Epithelial cell of prostate (primary cell): ENCODE data around the gene HLA-DRB5.
"Not testable (repeated sequence)": the region's sequence is repeated elsewhere in the genome, so short reads cannot be mapped to it uniquely, and the experiment has no call there.

ENCODE experiments used
- DNase-seq: peaks from one replicate; pipeline ENCODE4 v3.0.0-alpha.2; 2011; ENCODE audit warnings: low read depth, low spot score
- H3K27ac ChIP-seq: fragments of 450-650 bp; 2 replicates; pipeline ENCODE4 v1.5.1; 2017; ENCODE audit warnings: mild to moderate bottlenecking

Gene HLA-DRB5

GRCh38 chr6:32529697-32530430 is at the start of gene HLA-DRB5:
Gene HLA-DRB5 (minus strand): TSS chr6:32530287. CDS start chr6:32530224, 63 bp downstream.
- H3K27ac ChIP-seq = no peak within 1 kb of the TSS
- DNase-seq = no peak

DNA sequence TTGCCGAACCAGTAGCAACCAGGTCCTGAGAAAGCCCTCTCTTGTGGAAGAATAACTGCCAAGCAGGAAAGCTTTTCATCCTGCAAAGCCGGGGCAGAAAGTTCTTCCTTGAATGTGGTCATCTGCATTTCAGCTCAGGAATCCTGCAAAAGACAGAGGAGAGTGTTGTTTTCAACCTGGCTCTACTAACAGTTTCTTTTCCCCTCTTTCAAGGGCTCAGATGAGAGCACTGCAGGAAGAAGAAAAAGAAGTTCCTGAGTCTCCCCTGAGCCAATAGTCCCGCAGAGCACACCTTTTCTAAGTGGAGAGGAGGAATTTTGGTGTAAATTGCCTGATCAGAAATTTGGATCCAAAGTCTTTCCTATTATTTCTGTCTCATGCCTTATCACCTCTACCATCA is 48.9 kb upstream of the HLA-DRB5 start:
- no peak overlapping the region for H3K27ac ChIP-seq

DNA sequence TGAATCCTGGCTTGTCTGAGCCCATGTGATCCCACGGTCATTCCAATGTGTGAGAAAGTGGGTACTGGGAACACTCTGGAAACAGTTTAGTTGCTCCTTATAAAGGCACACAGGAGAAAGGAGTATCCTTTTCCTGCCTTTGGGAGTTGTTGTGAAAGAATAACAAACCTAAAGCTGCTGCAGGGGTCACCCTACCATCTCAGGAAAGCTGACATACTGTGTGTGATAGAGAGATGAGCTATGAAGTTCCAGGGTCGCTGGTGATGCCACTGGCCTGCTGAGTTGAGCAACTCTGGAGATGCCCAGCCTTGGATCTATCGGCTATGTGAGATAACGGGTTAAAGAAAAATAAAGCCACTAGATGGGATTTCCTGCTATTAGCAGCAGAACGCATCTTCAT is 47.4 kb upstream of the HLA-DRB5 start:
- not testable (repeated sequence) for DNase-seq, H3K27ac ChIP-seq

More for the DNA sequence above, 48.9 kb upstream of the HLA-DRB5 start:
- no peak for DNase-seq

- DNase-seq = no peak
- H3K27ac ChIP-seq = no peak overlapping the region
Observed at GRCh38 chr6:32576250-32576649, 46.2 kb upstream of the HLA-DRB5 start.

DNA sequence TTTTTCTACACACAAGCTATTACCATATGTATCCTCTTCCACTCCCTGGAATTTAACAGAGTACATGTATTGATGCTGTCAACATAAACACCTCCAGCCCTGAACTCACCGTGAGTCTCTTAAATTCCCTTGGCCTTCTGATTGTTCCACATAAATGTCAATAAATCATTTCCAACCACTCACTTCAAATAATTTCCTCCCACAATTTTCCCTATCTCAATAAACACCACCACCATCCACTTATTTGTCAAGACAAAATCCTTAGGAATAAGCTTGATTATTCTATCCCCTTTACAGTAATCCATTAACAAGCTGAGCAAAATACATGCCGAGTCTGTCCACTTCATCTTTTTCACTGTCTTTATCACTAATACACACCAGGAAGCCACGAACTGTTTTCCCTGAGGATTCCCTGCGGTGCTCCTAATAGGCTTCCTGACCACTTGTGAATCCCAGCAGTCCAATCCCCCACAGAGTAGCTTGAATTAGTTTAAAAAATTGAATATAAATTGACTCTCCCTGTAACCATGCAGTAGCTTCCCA is 40.3 kb upstream of the HLA-DRB5 start:
- no peak overlapping the region for H3K27ac ChIP-seq
- no peak for DNase-seq

DNA sequence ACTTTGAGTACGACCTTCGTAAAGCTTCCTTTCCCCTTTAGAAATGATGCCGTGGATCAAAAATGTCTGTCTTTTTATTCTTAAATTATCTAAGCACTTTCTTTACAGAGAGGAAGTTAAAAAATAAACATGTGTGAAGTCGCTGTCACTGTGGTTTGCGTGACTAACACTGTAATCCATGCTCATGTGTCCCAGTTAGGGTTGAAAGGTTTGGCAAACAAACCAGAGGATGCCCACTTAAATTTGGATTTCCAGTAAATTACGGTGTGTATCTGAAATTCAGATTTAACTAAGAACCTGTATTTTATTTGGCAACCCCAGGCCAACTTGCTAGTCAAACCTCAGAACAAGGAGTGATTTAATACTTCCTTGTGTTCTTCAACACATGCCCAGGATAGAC is 38.5 kb upstream of the HLA-DRB5 start:
- H3K27ac ChIP-seq = no peak overlapping the region
- no peak for DNase-seq

DNA sequence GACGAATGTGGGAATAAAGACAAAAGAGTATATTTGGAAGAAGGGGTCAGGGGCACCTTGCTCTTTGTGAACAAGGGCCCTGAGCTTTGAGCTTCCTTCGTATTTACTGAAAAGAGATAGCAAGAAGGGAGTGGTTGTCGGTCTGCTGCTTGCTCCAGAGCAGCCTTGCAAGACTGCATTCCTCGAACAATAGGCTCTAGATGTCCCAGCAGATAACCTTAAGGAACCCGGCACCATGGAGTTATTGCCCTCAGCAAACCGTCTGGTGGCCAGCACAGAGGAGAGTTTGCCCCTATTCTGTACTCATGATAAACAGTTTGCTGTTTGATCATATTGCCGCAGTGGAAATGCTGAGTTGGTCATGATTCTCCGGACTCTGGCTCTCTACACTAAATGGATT is 36.9 kb upstream of the HLA-DRB5 start:
- DNase-seq = no peak
- H3K27ac ChIP-seq = no peak overlapping the region

- DNase-seq = no peak
- no peak overlapping the region for H3K27ac ChIP-seq
Observed at GRCh38 chr6:32565511-32565910, 35.4 kb upstream of the HLA-DRB5 start.

- DNase-seq = no peak
- no peak overlapping the region for H3K27ac ChIP-seq
Observed at GRCh38 chr6:32562940-32563339, 32.9 kb upstream of the HLA-DRB5 start.

DNA sequence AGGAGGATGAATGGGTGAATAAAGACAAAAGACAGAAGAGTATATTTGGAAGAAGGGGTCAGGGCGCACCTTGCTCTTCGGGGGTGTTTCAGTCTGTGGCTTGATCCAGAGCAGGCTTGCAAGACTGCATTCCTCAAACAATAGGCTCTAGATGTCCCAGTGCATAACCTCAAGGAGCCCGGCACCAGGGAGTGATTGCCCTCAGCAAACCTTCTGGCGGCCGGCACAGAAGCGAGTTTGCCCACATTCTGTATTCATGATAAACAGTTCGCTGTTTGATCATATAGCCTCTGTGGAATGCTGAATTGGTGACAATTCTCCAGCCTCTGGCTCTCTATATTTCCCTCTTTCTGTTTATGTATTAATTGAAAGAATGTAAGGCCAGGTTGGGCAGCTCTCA is 29.7 kb upstream of the HLA-DRB5 start:
- H3K27ac ChIP-seq = no peak overlapping the region
- DNase-seq = no peak

DNA sequence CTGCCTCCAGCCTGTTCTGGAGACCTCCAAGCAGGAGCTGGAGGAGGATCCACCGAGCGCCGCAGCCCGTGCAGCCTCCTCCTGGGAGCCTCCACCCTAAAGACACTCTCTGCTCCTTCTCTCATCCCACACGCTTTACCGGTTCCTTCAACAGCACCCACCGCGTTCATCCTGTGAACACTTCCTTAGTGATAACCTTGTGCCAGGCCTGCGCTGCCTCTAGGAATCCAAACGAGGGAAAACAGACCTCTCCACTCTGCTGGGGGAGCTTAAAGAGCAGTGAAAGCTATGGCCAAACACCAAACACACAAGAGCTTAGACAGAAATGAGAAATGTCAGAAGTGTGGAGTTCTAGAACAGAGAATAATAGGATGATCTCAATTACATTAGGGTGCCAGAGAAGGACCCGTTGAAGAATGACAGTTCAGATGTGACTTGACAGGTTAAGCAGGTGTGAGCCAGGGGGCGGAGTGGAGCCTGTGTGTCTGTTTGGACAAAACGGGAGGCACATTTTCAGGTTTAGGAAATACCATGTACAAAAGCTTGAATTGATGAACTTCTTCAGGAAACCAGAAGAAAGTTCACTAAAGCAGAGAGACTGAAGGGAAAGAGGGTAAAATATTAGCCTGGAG is 28.5 kb upstream of the HLA-DRB5 start:
- no peak for DNase-seq
- H3K27ac ChIP-seq = no peak overlapping the region

DNA sequence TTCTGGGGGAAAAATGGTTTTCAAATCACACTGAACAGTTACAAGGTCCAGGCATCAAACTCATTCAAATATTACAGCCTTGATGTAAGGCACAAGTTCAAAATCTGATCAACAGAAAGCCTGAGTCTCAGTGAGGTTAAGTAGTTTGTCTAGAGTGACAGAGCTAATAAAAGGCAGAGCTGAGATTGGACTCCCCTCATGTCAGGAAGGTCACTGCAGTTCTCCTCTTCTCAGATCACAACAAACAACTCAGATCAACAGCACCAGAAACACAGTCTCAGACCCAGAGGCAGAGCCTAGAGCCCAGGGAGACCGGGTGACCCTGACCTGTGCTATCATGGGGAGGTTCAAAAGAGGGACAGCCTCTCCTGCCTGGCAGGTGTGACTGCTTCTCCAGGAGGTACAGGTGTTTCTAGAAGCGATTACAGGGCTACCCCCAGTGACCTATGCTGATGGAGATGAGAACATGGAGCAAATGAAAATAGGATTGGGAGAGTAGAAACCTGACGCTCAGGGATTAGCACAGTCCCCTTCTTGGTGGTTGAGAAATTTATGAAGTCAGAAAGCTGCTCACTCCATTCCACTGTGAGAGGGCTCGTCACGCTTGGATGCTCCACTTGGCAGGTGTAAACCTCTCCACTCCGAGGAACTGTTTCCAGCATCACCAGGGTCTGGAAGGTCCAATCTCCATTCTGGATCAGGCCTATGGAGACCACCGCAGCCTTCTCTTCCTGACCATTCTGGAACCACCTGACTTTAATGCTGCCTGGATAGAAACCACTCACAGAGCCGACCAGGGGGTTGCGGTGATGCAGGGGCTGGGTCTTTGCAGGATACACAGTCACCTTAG is 24.3 kb upstream of the HLA-DRB5 start:
- DNase-seq = no peak
- H3K27ac ChIP-seq = no peak overlapping the region

DNA sequence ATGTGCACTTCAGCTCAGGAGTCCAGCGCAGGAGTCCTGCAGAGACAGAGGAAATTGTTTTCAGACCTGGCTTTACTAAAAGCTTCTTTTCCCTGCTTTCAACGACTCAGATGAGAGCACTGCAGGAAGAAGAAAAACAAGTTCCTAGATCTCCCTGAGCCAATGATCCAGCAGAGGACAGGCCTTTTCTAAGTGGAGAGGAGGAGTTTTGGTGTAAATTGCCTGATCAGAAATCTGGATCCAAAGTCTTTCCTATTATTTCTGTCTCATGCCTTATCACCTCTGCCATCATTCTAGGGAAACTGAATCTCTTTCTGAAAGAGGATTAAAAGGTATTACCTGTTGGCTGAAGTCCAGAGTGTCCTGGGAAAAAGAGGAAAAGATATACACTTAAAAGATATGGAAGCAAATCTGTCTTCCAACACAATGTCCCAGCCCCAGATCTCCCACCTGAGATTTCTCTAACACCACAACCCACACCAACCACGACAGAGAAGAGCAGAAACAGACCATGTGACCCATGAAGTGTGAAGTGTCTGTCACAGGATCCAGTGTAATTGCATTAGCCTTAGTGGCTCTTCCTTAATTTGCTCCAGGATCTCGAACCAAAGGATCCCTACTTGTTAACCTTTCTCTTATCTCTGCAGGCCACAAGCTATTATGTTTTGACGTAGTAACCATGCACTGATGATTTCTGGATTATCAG is 23.1 kb upstream of the HLA-DRB5 start:
- no peak for DNase-seq
- H3K27ac ChIP-seq = no peak overlapping the region

DNA sequence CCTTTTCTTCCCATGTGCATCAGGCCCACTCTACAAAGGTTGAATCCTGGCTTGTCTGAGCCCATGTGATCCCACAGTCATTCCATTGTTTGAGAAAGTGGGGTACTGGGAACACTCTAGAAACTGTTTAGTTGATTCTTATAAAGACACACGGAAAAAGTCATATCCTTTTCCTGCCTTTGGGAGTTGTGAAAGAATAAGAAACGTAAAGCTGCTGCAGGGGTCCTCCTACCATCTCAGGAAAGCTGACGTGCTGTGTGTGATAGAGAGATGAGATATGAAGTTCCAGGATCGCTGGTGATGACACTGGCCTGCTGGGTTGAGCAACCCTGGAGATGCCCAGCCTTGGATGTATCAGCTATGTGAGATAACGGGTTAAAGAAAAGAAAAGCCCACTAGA is 21.3 kb upstream of the HLA-DRB5 start:
- DNase-seq = no peak
- H3K27ac ChIP-seq = no peak overlapping the region

DNA sequence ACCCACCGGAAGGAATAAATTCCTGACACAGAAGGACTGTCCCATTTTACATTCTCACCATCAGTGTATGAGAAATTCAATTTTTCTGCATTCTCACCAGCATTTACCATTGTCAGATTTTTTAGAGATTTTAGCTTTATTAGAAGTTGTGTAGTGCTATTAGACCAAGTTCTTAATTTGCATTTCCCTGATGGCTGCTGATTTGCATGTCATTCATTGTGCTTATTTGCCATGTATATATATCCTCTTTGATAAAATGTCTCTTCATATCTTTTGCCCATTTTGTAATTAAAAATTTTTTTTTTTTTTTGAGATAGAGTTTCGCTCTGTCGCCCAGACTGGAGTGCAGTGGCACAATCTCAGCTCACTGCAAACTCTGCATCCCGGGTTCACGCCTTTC is 9.8 kb upstream of the HLA-DRB5 start:
- DNase-seq = no peak
- H3K27ac ChIP-seq = no peak overlapping the region

GRCh38 chr6:32530431-32530793 is 325 bp upstream of the HLA-DRB5 start:
- DNase-seq, H3K27ac ChIP-seq: not testable (repeated sequence)

DNA sequence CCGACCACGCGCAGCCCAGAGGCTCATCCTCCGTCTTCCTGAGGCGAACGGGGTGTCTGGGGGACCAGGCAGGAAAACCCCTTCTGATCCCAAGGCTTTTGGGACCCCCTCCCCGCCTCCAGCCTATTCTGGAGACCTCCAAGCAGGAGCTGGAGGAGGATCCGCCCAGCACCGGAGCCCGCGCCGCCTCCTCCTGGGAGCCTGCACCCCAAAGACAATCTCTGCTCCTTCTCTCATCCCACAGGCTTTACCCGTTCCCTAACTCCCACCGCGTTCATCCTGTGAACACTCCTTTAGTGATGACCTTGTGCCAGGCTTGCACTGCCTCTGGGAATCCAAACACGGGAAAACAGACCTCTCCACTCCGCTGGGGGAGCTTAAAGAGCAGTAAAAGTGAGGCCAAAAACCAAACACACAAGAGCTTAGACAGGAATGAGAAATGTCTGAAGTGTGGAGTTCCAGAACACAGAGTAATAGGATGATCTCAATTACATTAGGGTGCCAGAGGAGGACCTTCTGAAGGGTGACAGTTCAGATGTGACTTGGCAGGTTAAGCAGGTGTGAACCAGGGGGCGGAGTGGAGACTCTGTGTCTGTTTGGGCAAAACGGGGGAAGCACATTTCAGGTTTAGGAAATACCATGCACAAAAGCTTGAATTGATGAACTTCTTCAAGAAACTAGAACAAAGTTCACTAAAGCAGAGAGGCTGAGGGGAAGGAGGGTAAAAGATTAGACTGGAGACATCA is 7.6 kb downstream of the HLA-DRB5 start:
- no peak for DNase-seq
- H3K27ac ChIP-seq = no peak overlapping the region

GRCh38 chr6:32519910-32520258 is 10.2 kb downstream of the HLA-DRB5 start:
- DNase-seq = no peak
- no peak overlapping the region for H3K27ac ChIP-seq

DNA sequence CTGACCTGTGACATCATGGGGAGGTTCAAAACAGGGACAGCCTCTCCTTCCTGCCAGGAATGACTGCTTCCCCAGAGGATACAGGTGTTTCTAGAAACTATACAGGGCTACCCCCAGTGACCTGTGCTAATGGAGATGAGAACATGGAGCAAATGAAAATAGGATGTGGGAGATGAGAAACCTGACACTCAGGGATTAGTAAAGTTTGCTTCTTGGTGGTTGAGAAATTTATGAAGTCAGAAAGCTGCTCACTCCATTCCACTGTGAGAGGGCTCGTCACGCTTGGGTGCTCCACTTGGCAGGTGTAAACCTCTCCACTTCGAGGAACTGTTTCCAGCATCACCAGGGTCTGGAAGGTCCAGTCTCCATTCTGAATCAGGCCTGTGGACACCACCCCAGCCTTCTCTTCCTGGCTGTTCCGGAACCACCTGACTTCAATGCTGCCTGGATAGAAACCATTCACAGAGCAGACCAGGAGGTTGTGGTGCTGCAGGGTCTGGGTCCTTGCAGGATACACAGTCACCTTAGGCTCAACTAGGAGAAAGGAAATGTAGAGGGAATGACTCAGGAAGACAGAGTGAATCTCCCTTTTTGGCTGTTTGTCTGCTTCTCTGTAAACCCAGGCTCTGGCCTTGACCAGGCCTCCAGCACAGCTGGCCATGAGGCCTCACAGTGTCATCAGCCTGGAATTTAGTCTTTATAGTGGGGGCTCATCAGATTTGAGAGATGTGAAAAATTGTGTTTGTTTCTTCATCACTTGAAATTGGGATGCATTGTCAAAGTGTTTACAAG is 10.8 kb downstream of the HLA-DRB5 start:
- H3K27ac ChIP-seq = no peak overlapping the region
- no peak for DNase-seq
